ENCODE measurements around the gene SPG7. TPM values are rescaled to one million over a fixed set of nuclear protein-coding genes. Genes with fewer than 3 reads are reported as not detected.

The SPG7 gene
- total RNA-seq, 1 experiment from 2014 or later, result 119 TPM

DNA sequence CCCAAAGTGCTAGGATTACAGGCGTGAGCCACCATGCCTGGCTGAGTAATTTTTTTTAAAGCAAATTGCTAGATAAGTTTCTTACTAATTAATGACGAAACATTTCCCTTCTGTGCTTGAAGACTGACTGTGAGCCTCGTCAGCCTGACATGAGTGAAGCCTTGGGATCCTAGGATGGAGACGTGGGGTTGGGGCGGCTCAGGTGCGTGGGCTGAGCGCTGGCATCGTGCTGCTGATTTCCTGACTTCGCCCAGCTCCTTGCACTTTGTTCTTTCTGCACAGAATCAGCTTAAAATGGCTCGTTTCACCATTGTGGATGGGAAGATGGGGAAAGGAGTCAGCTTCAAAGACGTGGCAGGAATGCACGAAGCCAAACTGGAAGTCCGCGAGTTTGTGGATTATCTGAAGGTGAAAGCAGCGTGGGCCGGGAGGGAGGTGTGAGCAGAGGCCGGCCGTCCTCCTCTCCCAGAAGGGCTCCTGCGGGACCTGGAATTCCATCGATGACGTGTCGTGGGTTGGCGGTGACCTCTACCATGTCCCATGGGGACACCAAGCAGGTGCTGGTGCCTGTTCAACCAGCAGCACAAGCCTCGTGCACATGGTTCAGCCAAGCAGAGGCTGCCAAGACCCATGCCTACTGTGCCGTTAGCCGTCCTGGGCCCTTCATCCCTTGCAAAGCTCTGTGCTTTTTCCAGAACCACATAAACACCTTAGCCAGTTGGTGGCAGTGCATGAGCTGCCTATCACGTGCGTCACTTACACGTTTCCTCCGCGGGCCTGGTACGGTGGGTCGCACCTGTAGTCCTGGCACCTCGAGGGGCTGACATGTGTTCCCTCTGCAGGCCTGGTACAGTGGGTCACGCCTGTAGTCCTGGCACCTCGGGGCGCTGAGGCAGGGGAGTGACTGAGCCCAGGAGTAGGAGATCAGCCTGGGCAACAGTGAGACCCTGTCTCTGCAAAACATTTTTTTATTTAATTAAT is 22.5 kb downstream of the SPG7 start:
- no peak overlapping the region for H3K4me2 ChIP-seq (ENCODE audit: insufficient read depth, insufficient read length, low read length)
- no peaks in the 10 kb centered on the region for H3K27me3 Mint-ChIP-seq (ENCODE audit: low read depth)
- no peaks in the 10 kb centered on the region for H3K9me3 Mint-ChIP-seq
- no peak overlapping the region for H3K4ac ChIP-seq (ENCODE audit: low read depth, low read length)
- no peak overlapping the region for H3K18ac ChIP-seq (ENCODE audit: insufficient read length, low read depth, low read length)
- no peaks in the 10 kb centered on the region for H3K23me2 ChIP-seq (ENCODE audit: insufficient read length, low read depth, low read length, poor library complexity, severe bottlenecking)
- H4K20me1 ChIP-seq (ENCODE audit: control insufficient read depth, insufficient read depth, insufficient read length), result no peaks in the 10 kb centered on the region
- no peak overlapping the region for H3K9ac ChIP-seq (ENCODE audit: extremely low read depth, insufficient read length, low read length)
- no peak overlapping the region for H3K27ac ChIP-seq (ENCODE audit: insufficient read length, low read depth, low read length)
- H3K56ac ChIP-seq (ENCODE audit: insufficient read length, low read depth, low read length), result no peak overlapping the region
- no peaks in the 10 kb centered on the region for H3K79me1 ChIP-seq (ENCODE audit: insufficient read depth, low read depth, low read length, poor library complexity, severe bottlenecking)
- H2AFZ ChIP-seq (ENCODE audit: low read length), result no peak overlapping the region
- peaks cover 59 to 95% (median 90%) of the 10 kb centered on the region in 3 experiments for H3K36me3 Mint-ChIP-seq (ENCODE audit: insufficient read depth in 1 of 3, low read depth in 3 of 3)
- WGBS (ENCODE audit: extremely low coverage, insufficient read length, low lambda C conversion rate), result no CpG with 5 or more reads among the region's 37 CpGs
- TF ChIP-seq, protein P1, sequence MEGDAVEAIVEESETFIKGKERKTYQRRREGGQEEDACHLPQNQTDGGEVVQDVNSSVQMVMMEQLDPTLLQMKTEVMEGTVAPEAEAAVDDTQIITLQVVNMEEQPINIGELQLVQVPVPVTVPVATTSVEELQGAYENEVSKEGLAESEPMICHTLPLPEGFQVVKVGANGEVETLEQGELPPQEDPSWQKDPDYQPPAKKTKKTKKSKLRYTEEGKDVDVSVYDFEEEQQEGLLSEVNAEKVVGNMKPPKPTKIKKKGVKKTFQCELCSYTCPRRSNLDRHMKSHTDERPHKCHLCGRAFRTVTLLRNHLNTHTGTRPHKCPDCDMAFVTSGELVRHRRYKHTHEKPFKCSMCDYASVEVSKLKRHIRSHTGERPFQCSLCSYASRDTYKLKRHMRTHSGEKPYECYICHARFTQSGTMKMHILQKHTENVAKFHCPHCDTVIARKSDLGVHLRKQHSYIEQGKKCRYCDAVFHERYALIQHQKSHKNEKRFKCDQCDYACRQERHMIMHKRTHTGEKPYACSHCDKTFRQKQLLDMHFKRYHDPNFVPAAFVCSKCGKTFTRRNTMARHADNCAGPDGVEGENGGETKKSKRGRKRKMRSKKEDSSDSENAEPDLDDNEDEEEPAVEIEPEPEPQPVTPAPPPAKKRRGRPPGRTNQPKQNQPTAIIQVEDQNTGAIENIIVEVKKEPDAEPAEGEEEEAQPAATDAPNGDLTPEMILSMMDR (conservative IDR thresholded peaks at IDR 0.05), result no peak
- no peak for DNase-seq
- H4K8ac ChIP-seq (replicated peaks; ENCODE audit: insufficient read length, low read depth, low read length), result no peak overlapping the region
- H2BK120ac ChIP-seq (ENCODE audit: low read depth, low read length, poor library complexity, severe bottlenecking), result no peak overlapping the region
- no peaks in the 10 kb centered on the region for H3K79me2 ChIP-seq (ENCODE audit: insufficient read depth, low read length)
- no peak overlapping the region for H3K27ac Mint-ChIP-seq
- no peak overlapping the region for H4K5ac ChIP-seq (ENCODE audit: insufficient read length, low read depth, low read length)
- H2BK5ac ChIP-seq (ENCODE audit: insufficient read length, low read length), result no peak overlapping the region
- H2BK15ac ChIP-seq (ENCODE audit: low read depth, low read length), result no peak overlapping the region
- H4K91ac ChIP-seq (ENCODE audit: insufficient read length, low read depth, low read length), result no peak overlapping the region
- no peaks in the 10 kb centered on the region for H3K27me3 ChIP-seq (ENCODE audit: insufficient read depth, low read length)
- no peak overlapping the region for H3K4me3 Mint-ChIP-seq
- no peak overlapping the region for H3T11ph ChIP-seq (ENCODE audit: low read length)
- no peak overlapping the region for H3K23ac ChIP-seq (ENCODE audit: insufficient read length, low read depth, low read length)
- H2BK20ac ChIP-seq (ENCODE audit: low read depth, low read length, poor library complexity, severe bottlenecking), result no peak overlapping the region
- no peaks in the 10 kb centered on the region for H3K9me3 ChIP-seq (ENCODE audit: control insufficient read depth, low read depth, low read length)
- H3K4me1 ChIP-seq (ENCODE audit: insufficient read depth, low read length), result no peaks in the 10 kb centered on the region
- H3K14ac ChIP-seq (ENCODE audit: insufficient read depth, low read length), result no peak overlapping the region
- H2AK5ac ChIP-seq (ENCODE audit: insufficient read length, low read length), result no peak overlapping the region
- no peak overlapping the region for H2BK12ac ChIP-seq (ENCODE audit: insufficient read length, low read depth, low read length)
- no peaks in the 10 kb centered on the region for H3K4me1 Mint-ChIP-seq
